HL-60 (cell line): ENCODE data around the gene TMEM116.

Source experiments
- DNase-seq, 2 experiments: peaks; one replicate each; pipeline ENCODE4 v3.0.0-alpha.2; 2010 to 2020; ENCODE audit warnings: low read depth in 1 of 2, low spot score in 1 of 2
- H3K27ac ChIP-seq: fragments of 250-450 bp; sonication (Bioruptor Pico); replicated peaks from 2 replicates; pipeline ENCODE4 v1.5.1; 2020; ENCODE audit warnings: mild to moderate bottlenecking, moderate library complexity
- H3K27me3 ChIP-seq: fragments of 250-450 bp; sonication (Bioruptor Pico); 2 replicates; pipeline ENCODE4 v1.5.1; 2021; ENCODE audit warnings: mild to moderate bottlenecking, moderate library complexity; ENCODE audit not compliant: insufficient read depth, poor library complexity, severe bottlenecking
- H3K4me3 ChIP-seq: replicated peaks from 2 replicates; pipeline ENCODE4 v1.5.1; 2011; ENCODE audit warnings: mild to moderate bottlenecking, control low read depth, low read length; ENCODE audit not compliant: insufficient read depth
- CTCF ChIP-seq: IDR thresholded peaks from one replicate; pipeline ENCODE4 v1.5.1; 2011; ENCODE audit warnings: low read length, control low read depth, inconsistent platforms; ENCODE audit not compliant: insufficient read depth
- GABPA ChIP-seq: IDR thresholded peaks from 2 replicates; pipeline ENCODE4 v1.6.1; 2012; ENCODE audit warnings: low read depth
- POLR2AphosphoS5 ChIP-seq: IDR thresholded peaks from 2 replicates; pipeline ENCODE4 v1.6.1; 2012; ENCODE audit warnings: low read depth
- REST ChIP-seq: IDR thresholded peaks from 2 replicates; pipeline ENCODE4 v1.6.1; 2012; ENCODE audit warnings: low read depth; ENCODE audit not compliant: insufficient replicate concordance
- SPI1 ChIP-seq: IDR thresholded peaks from 2 replicates; pipeline ENCODE4 v1.6.1; 2012; ENCODE audit warnings: low read depth, mild to moderate bottlenecking, borderline replicate concordance

Gene TMEM116

GRCh38 chr12:111943929-111944328 is 69.0 kb downstream of the TMEM116 start:
- no peak overlapping the region for H3K27ac ChIP-seq
- no peak overlapping the region for H3K4me3 ChIP-seq
- no peaks in the 10 kb centered on the region for H3K27me3 ChIP-seq
- DNase-seq: no peak
- no peak for TF ChIP-seq SPI1
- TF ChIP-seq CTCF: no peak
- TF ChIP-seq POLR2AphosphoS5: no peak
- TF ChIP-seq GABPA: no peak
- no peak for TF ChIP-seq REST

GRCh38 chr12:111942557-111942956 is 70.4 kb downstream of the TMEM116 start:
- Histone ChIP-seq H3K27ac (no peak overlapping the region), H3K27me3 (no peaks in the 10 kb centered on the region), H3K4me3 (no peak overlapping the region)
- TF ChIP-seq GABPA: peak; percentile 49; the same call in 1 of the 2 replicates
- TF ChIP-seq CTCF: no peak
- peak; percentile 75 for TF ChIP-seq SPI1
- peak; percentile 28 to 38 for DNase-seq

GRCh38 chr12:111937429-111937828 is 75.5 kb downstream of the TMEM116 start:
- DNase-seq: no peak
- Histone ChIP-seq H3K27ac (no peak overlapping the region), H3K27me3 (no peaks in the 10 kb centered on the region), H3K4me3 (no peak overlapping the region)
- TF ChIP-seq REST: no peak
- TF ChIP-seq POLR2AphosphoS5: no peak
- no peak for TF ChIP-seq GABPA
- TF ChIP-seq SPI1: no peak
- TF ChIP-seq CTCF: no peak

GRCh38 chr12:111936869-111937268 is 76.1 kb downstream of the TMEM116 start:
- Histone ChIP-seq H3K4me3 (no peak overlapping the region), H3K27ac (no peak overlapping the region), H3K27me3 (no peaks in the 10 kb centered on the region)
- TF ChIP-seq GABPA (no peak), REST (no peak), POLR2AphosphoS5 (no peak), SPI1 (no peak), CTCF (no peak)
- no peak for DNase-seq
